ENCODE results near the gene TRAIP. TPM values are rescaled to one million over a fixed set of nuclear protein-coding genes. Genes with fewer than 3 reads are reported as not detected.

Gene TRAIP
- total and polyA plus RNA-seq, 2 experiments from 2014 or later = 4.5 to 5.2 TPM

DNA sequence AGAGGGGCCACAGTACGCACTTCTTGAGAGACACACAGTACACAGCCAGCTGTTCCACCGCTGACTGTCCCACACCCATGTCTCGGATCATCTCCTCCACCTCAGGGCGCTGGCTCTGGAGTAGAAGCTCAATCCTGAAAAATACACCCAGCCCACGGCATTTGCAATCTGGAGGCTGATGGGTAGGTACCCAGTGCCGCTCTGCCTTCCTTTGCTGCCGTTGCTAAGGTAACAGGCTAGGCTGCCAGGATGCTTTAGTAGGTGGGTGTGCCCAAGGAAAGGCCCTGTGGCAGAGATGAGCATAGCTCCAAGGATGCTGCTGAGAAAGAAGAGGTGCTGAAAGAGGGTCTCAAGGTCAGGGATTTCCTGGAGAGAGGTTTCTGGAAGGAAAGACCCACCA is 14.6 kb downstream of the TRAIP start:
- WGBS, 2 experiments (ENCODE audit: low coverage in 1 of 2, low lambda C conversion rate in 2 of 2, missing lambda C conversion rate in 2 of 2) = 88 to 93% methylated on average over 7 of the region's 7 CpGs
- DNase-seq = no peak
- TF ChIP-seq EZH2phosphoT487 (IDR thresholded peaks at IDR 0.05; ENCODE audit: insufficient read depth, low read depth) (no peak), EZH2 (IDR thresholded peaks at IDR 0.05; ENCODE audit: insufficient read depth, poor library complexity, severe bottlenecking) (no peak)
- H3K4me2 ChIP-seq (ENCODE audit: unreplicated experiment) = no peak overlapping the region
- H3K27me3 ChIP-seq (replicated peaks; ENCODE audit: insufficient read depth) = no peaks in the 10 kb centered on the region
- no peaks in the 10 kb centered on the region for H4K20me1 ChIP-seq (ENCODE audit: insufficient read depth)
- no peak overlapping the region for H3K27ac ChIP-seq
- in situ Hi-C loops (cut with MboI) = no loop called here
- H3F3A ChIP-seq (ENCODE audit: insufficient read depth) = no peaks in the 10 kb centered on the region
- H3K4me1 ChIP-seq (ENCODE audit: insufficient read depth) = no peaks in the 10 kb centered on the region
- H3K9me3 ChIP-seq (ENCODE audit: low read depth) = no peaks in the 10 kb centered on the region
- no peaks in the 10 kb centered on the region for H3K79me2 ChIP-seq (ENCODE audit: insufficient read depth)
- no peak overlapping the region for H3K9ac ChIP-seq
- no peaks in the 10 kb centered on the region for H3K36me3 ChIP-seq (ENCODE audit: low read depth)
- no peaks in the 10 kb centered on the region for H3K9me2 ChIP-seq (ENCODE audit: insufficient read depth)
- no peak overlapping the region for H3K4me3 ChIP-seq
- no peak overlapping the region for H2AFZ ChIP-seq

DNA sequence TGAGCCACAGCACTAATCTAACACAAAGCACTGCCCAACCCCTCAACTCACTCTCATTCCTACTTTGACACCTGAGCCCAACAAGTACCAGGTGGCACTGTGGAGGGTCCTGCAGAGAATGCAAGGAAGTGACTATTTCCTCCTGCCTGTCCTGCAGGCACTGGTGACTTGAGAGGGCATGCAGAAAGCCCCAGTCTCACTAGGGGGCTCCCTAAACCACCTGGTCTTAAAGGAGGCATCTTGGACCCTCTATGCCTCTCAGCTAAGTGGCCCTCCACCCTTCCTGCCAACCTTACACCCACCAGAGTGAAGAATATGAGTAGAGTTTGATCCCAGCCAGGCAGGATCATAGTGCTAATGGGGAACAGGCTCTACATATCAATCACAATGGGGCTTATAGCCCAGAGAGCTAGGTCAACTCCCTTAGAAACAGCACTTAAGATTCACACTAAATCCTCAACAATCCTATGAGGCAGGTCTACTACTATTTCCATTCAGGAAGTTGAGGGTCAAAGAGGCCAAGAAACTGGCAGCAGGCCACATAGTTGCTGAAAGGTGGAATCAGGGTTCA is 15.2 kb downstream of the TRAIP start:
- no peaks in the 10 kb centered on the region for H3K36me3 ChIP-seq (ENCODE audit: low read depth)
- H3K9me3 ChIP-seq (ENCODE audit: low read depth) = no peaks in the 10 kb centered on the region
- no peaks in the 10 kb centered on the region for H3K79me2 ChIP-seq (ENCODE audit: insufficient read depth)
- H2AFZ ChIP-seq = no peak overlapping the region
- H3K4me2 ChIP-seq (ENCODE audit: unreplicated experiment) = no peak overlapping the region
- no peaks in the 10 kb centered on the region for H3F3A ChIP-seq (ENCODE audit: insufficient read depth)
- DNase-seq = peak; percentile 22
- in situ Hi-C loops (cut with MboI) = no loop called here
- H3K4me1 ChIP-seq (ENCODE audit: insufficient read depth) = no peaks in the 10 kb centered on the region
- no peak overlapping the region for H3K4me3 ChIP-seq
- no peak for TF ChIP-seq EZH2 (IDR thresholded peaks at IDR 0.05; ENCODE audit: insufficient read depth, poor library complexity, severe bottlenecking)
- no peak for TF ChIP-seq EZH2phosphoT487 (IDR thresholded peaks at IDR 0.05; ENCODE audit: insufficient read depth, low read depth)
- no peak overlapping the region for H3K27ac ChIP-seq
- no peaks in the 10 kb centered on the region for H3K9me2 ChIP-seq (ENCODE audit: insufficient read depth)
- no peaks in the 10 kb centered on the region for H3K27me3 ChIP-seq (replicated peaks; ENCODE audit: insufficient read depth)
- no peak overlapping the region for H3K9ac ChIP-seq
- H4K20me1 ChIP-seq (ENCODE audit: insufficient read depth) = no peaks in the 10 kb centered on the region

DNA sequence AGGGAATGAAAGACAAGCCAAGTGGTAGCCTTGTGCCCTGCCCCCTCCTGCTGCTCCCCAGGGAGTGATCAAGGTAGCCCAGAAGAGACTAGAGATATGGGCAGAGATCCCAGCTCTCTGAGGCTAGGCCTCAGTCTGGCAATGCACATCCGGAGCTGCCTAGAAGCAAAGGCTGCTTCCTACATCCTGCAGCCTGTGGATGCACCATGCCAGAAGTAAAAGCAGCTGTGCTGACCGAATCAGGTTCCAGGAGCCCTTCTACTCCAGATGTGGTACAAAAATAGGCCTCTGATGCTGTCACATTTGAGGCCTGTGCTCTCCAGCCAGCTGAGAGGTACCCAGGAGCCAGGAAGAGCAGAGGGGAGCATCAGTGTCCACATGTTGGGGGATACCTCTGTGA is 16.0 kb downstream of the TRAIP start:
- Histone ChIP-seq H3K4me2 (ENCODE audit: unreplicated experiment) (no peak overlapping the region), H3K9ac (no peak overlapping the region), H3K9me2 (ENCODE audit: insufficient read depth) (no peaks in the 10 kb centered on the region), H3F3A (ENCODE audit: insufficient read depth) (no peaks in the 10 kb centered on the region), H3K27ac (no peak overlapping the region), H4K20me1 (ENCODE audit: insufficient read depth) (no peaks in the 10 kb centered on the region), H3K79me2 (ENCODE audit: insufficient read depth) (no peaks in the 10 kb centered on the region), H3K36me3 (ENCODE audit: low read depth) (no peaks in the 10 kb centered on the region), H2AFZ (no peak overlapping the region), H3K4me1 (ENCODE audit: insufficient read depth) (no peaks in the 10 kb centered on the region), H3K9me3 (ENCODE audit: low read depth) (no peaks in the 10 kb centered on the region), H3K4me3 (no peak overlapping the region), H3K27me3 (replicated peaks; ENCODE audit: insufficient read depth) (no peaks in the 10 kb centered on the region)
- DNase-seq = no peak
- 52 to 63% methylated on average over 2 of the region's 2 CpGs for WGBS, 2 experiments (ENCODE audit: low coverage in 1 of 2, low lambda C conversion rate in 2 of 2, missing lambda C conversion rate in 2 of 2)
- in situ Hi-C loops (cut with MboI) = no loop called here
- TF ChIP-seq EZH2phosphoT487 (IDR thresholded peaks at IDR 0.05; ENCODE audit: insufficient read depth, low read depth) (no peak), EZH2 (IDR thresholded peaks at IDR 0.05; ENCODE audit: insufficient read depth, poor library complexity, severe bottlenecking) (no peak)

DNA sequence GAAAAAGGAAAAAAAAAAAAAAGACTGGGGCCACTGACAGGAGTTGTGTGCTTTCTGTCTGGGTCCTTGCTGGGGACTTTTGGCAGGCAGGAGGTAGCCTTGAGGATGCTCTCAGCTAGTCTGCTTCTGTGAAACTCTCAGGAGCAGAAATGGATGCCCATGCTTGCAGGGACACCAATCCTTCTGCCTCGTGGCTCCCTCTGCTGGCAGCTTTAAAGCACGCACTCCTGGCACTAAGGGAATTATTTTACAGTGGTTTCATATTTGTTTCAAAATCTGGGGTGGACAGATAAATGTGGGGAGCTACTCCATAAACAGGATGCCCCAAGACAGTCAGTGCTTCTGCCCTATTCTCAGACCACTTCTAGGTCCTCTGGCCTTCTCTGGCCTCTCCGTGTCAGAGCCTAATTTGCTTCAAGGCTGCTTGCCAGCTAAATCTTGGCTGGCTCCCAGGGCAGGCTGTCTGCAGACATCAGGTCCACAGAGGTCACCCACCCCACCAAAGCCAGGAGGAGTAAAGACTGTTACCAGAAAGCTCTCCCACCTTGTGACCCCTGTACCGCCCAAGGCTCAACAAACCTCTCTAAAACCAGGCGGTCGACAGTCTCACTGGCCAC is 17.1 kb downstream of the TRAIP start:
- Histone ChIP-seq H3F3A (ENCODE audit: insufficient read depth) (no peaks in the 10 kb centered on the region), H3K9ac (no peak overlapping the region), H3K9me3 (ENCODE audit: low read depth) (no peaks in the 10 kb centered on the region), H3K4me3 (no peak overlapping the region), H4K20me1 (ENCODE audit: insufficient read depth) (no peaks in the 10 kb centered on the region), H3K36me3 (ENCODE audit: low read depth) (no peaks in the 10 kb centered on the region), H3K27me3 (replicated peaks; ENCODE audit: insufficient read depth) (no peaks in the 10 kb centered on the region), H3K4me1 (ENCODE audit: insufficient read depth) (no peaks in the 10 kb centered on the region), H3K27ac (no peak overlapping the region), H3K4me2 (ENCODE audit: unreplicated experiment) (no peak overlapping the region), H3K9me2 (ENCODE audit: insufficient read depth) (no peaks in the 10 kb centered on the region), H3K79me2 (ENCODE audit: insufficient read depth) (no peaks in the 10 kb centered on the region), H2AFZ (no peak overlapping the region; the same call in 1 of the 2 replicates)
- DNase-seq = peak; percentile 86
- in situ Hi-C loops (cut with MboI) = no loop called here
- TF ChIP-seq EZH2phosphoT487 (IDR thresholded peaks at IDR 0.05; ENCODE audit: insufficient read depth, low read depth) = no peak
- TF ChIP-seq EZH2 (IDR thresholded peaks at IDR 0.05; ENCODE audit: insufficient read depth, poor library complexity, severe bottlenecking) = no peak
- 51 to 54% methylated on average over 6 of the region's 6 CpGs for WGBS, 2 experiments (ENCODE audit: low coverage in 1 of 2, low lambda C conversion rate in 2 of 2, missing lambda C conversion rate in 2 of 2)
